IMR-90 (cell line): ENCODE measurements around the gene RBFOX2. TPM values are rescaled to one million over a fixed set of nuclear protein-coding genes. Genes with fewer than 3 reads are reported as not detected.

Source experiments
- ATAC-seq: fragments of 200-7000 bp; cut with Tn5 transposase; 2 replicates; pipeline ENCODE4 v1.9.1; 2020; ENCODE audit warnings: low read depth, mild to moderate bottlenecking, moderate library complexity
- BruUV-seq: library from RNA; stranded (reverse); fragments of 400-500 nt; replicated peaks from 2 replicates; lab custom pipeline; 2021; lab: Mats Ljungman, UMichigan
- CTCF ChIA-PET: fragments of 300-600 bp; formaldehyde crosslinking; extraction: SDS; loops from one replicate; lab custom pipeline; 2021; ENCODE audit warnings: antibody characterized with exemption; lab: Yijun Ruan, JAX
- POLR2A ChIA-PET: fragments of 300-600 bp; sonication (Branson Sonifier 250); formaldehyde crosslinking; loops from one replicate; lab custom pipeline; 2022; ENCODE audit warnings: antibody characterized with exemption; ENCODE audit not compliant: unreplicated experiment; lab: Charles Lee
- DNase-seq: peaks from one replicate; pipeline ENCODE4 v3.0.0; 2013
- H2AFZ ChIP-seq: replicated peaks from 2 replicates; pipeline ENCODE3; 2013; ENCODE audit warnings: low read length, mild to moderate bottlenecking; ENCODE audit not compliant: poor library complexity
- H2AK5ac ChIP-seq: 2 replicates; pipeline ENCODE4 v1.6.1; 2013; ENCODE audit warnings: low read depth, low read length, inconsistent platforms
- H2AK9ac ChIP-seq: replicated peaks from 2 replicates; pipeline ENCODE3; 2013; ENCODE audit warnings: mild to moderate bottlenecking, low read depth, low read length, moderate library complexity; ENCODE audit not compliant: poor library complexity
- H2BK120ac ChIP-seq: 2 replicates; pipeline ENCODE4 v1.6.1; 2013; ENCODE audit warnings: low read depth, low read length, inconsistent platforms
- H2BK15ac ChIP-seq: 3 replicates; pipeline ENCODE4 v1.6.1; 2013; ENCODE audit warnings: low read depth, low read length, inconsistent platforms
- H2BK20ac ChIP-seq: 2 replicates; pipeline ENCODE4 v1.6.1; 2013; ENCODE audit warnings: low read depth, mild to moderate bottlenecking, inconsistent platforms, low read length, moderate library complexity
- H2BK5ac ChIP-seq: 2 replicates; pipeline ENCODE4 v1.6.1; 2013; ENCODE audit warnings: mild to moderate bottlenecking, low read depth, low read length, inconsistent platforms; ENCODE audit not compliant: poor library complexity, severe bottlenecking
- H3K14ac ChIP-seq: replicated peaks from 2 replicates; pipeline ENCODE4 v1.6.1; 2013; ENCODE audit warnings: low read depth, low read length, inconsistent platforms
- H3K18ac ChIP-seq: 2 replicates; pipeline ENCODE4 v1.6.1; 2013; ENCODE audit warnings: low read depth, low read length, control low read depth
- H3K23ac ChIP-seq: 2 replicates; pipeline ENCODE4 v1.6.1; 2013; ENCODE audit warnings: low read depth, low read length, inconsistent platforms
- H3K27ac ChIP-seq: 2 replicates; pipeline ENCODE4 v1.5.1; 2013; ENCODE audit warnings: mild to moderate bottlenecking, control low read depth, low read length; ENCODE audit not compliant: insufficient read depth
- H3K27me3 ChIP-seq: 2 replicates; pipeline ENCODE4 v1.6.1; 2013; ENCODE audit warnings: low read length; ENCODE audit not compliant: control insufficient read depth, insufficient read depth
- H3K36me3 ChIP-seq: 2 replicates; pipeline ENCODE4 v1.6.1; 2013; ENCODE audit warnings: low read length, mixed read lengths; ENCODE audit not compliant: control insufficient read depth, insufficient read depth
- H3K4ac ChIP-seq: 2 replicates; pipeline ENCODE4 v1.6.1; 2013; ENCODE audit warnings: low read depth, low read length, inconsistent platforms
- H3K4me1 ChIP-seq: 2 replicates; pipeline ENCODE4 v1.6.1; 2013; ENCODE audit warnings: low read length, mixed read lengths; ENCODE audit not compliant: control insufficient read depth, insufficient read depth
- H3K4me2 ChIP-seq: 2 replicates; pipeline ENCODE4 v1.6.1; 2013; ENCODE audit warnings: low read depth, mild to moderate bottlenecking, control low read depth, low read length, moderate library complexity
- H3K4me3 ChIP-seq: 2 replicates; pipeline ENCODE4 v1.5.1; 2013; ENCODE audit warnings: low read depth, mild to moderate bottlenecking, control low read depth, low read length, moderate library complexity; ENCODE audit not compliant: insufficient read depth
- H3K56ac ChIP-seq: 2 replicates; pipeline ENCODE4 v1.6.1; 2013; ENCODE audit warnings: low read length, inconsistent platforms; ENCODE audit not compliant: insufficient read depth; ENCODE audit errors: extremely low read depth
- H3K79me1 ChIP-seq, 2 experiments: 2 replicates each; pipeline ENCODE4 v1.6.1; 2013; ENCODE audit warnings: low read length in 2 of 2, inconsistent platforms in 1 of 2, low read depth in 1 of 2
- H3K9ac ChIP-seq: 2 replicates; pipeline ENCODE4 v1.6.1; 2013; ENCODE audit warnings: low read depth, low read length, control low read depth
- H3K9me1 ChIP-seq: 2 replicates; pipeline ENCODE4 v1.6.1; 2013; ENCODE audit warnings: low read length, inconsistent platforms; ENCODE audit not compliant: insufficient read depth
- H3K9me3 ChIP-seq: 2 replicates; pipeline ENCODE4 v1.6.1; 2013; ENCODE audit warnings: low read length; ENCODE audit not compliant: control insufficient read depth, insufficient read depth
- H4K20me1 ChIP-seq: 2 replicates; pipeline ENCODE4 v1.6.1; 2013; ENCODE audit warnings: low read length, inconsistent platforms; ENCODE audit not compliant: insufficient read depth
- H4K5ac ChIP-seq: 2 replicates; pipeline ENCODE4 v1.6.1; 2013; ENCODE audit warnings: mild to moderate bottlenecking, low read depth, low read length, control low read depth
- H4K8ac ChIP-seq, 2 experiments: 2 replicates each; pipeline ENCODE4 v1.6.1; 2013; ENCODE audit warnings: low read depth in 2 of 2, low read length in 2 of 2, control low read depth in 1 of 2, inconsistent platforms in 1 of 2
- H4K91ac ChIP-seq: 2 replicates; pipeline ENCODE4 v1.6.1; 2013; ENCODE audit warnings: low read depth, low read length, inconsistent platforms; ENCODE audit not compliant: insufficient read depth
- BHLHE40 ChIP-seq: fragments of 150-350 bp; IDR thresholded peaks from 2 replicates; pipeline ENCODE4 v1.6.1; 2016; ENCODE audit warnings: mild to moderate bottlenecking, low read depth, low read length
- CEBPB ChIP-seq: IDR thresholded peaks from 2 replicates; pipeline ENCODE4 v1.6.1; 2012; ENCODE audit warnings: low read depth, low read length, improper control_type of control experiment
- CHD1 ChIP-seq: IDR thresholded peaks from 2 replicates; pipeline ENCODE4 v1.6.1; 2012; ENCODE audit warnings: low read depth, low read length, improper control_type of control experiment
- CTCF ChIP-seq: conservative IDR thresholded peaks from 2 replicates; pipeline ENCODE4 v1.5.1; 2012; ENCODE audit warnings: mild to moderate bottlenecking, low read depth, low read length, improper control_type of control experiment
- ELK1 ChIP-seq: fragments of 150-350 bp; IDR thresholded peaks from 2 replicates; pipeline ENCODE4 v1.6.1; 2016; ENCODE audit warnings: low read depth, mild to moderate bottlenecking, low read length, moderate library complexity, borderline replicate concordance
- FOS ChIP-seq: fragments of 150-350 bp; IDR thresholded peaks from 2 replicates; pipeline ENCODE4 v1.6.1; 2016; ENCODE audit warnings: low read depth, low read length
- MAFK ChIP-seq: IDR thresholded peaks from 2 replicates; pipeline ENCODE4 v1.6.1; 2012; ENCODE audit warnings: low read depth, low read length, improper control_type of control experiment
- MAZ ChIP-seq: IDR thresholded peaks from 2 replicates; pipeline ENCODE4 v1.6.1; 2012; ENCODE audit warnings: low read depth, mild to moderate bottlenecking, low read length, improper control_type of control experiment, moderate library complexity, borderline replicate concordance
- MXI1 ChIP-seq: IDR thresholded peaks from 2 replicates; pipeline ENCODE4 v1.6.1; 2012; ENCODE audit warnings: low read depth, mild to moderate bottlenecking, low read length, moderate library complexity, borderline replicate concordance
- NFE2L2 ChIP-seq: fragments of 150-350 bp; IDR thresholded peaks from 2 replicates; pipeline ENCODE4 v1.6.1; 2016; ENCODE audit warnings: low read depth, mild to moderate bottlenecking, low read length
- POLR2A ChIP-seq: IDR thresholded peaks from 2 replicates; pipeline ENCODE4 v1.6.1; 2012; ENCODE audit warnings: mild to moderate bottlenecking, low read depth, low read length
- RAD21 ChIP-seq: IDR thresholded peaks from 2 replicates; pipeline ENCODE4 v1.6.1; 2012; ENCODE audit warnings: low read length, improper control_type of control experiment
- RCOR1 ChIP-seq: IDR thresholded peaks from 2 replicates; pipeline ENCODE4 v1.6.1; 2012; ENCODE audit warnings: mild to moderate bottlenecking, low read length, improper control_type of control experiment; ENCODE audit not compliant: insufficient replicate concordance
- RFX5 ChIP-seq: IDR thresholded peaks from 2 replicates; pipeline ENCODE4 v1.8.0; 2012; ENCODE audit warnings: low read depth, mild to moderate bottlenecking, low read length, moderate library complexity
- SMC3 ChIP-seq: fragments of 150-350 bp; IDR thresholded peaks from 2 replicates; pipeline ENCODE4 v1.6.1; 2016; ENCODE audit warnings: low read depth, mild to moderate bottlenecking, antibody characterized with exemption, low read length, moderate library complexity
- USF2 ChIP-seq: fragments of 150-350 bp; IDR thresholded peaks from 2 replicates; pipeline ENCODE4 v1.6.1; 2017; ENCODE audit warnings: mild to moderate bottlenecking, antibody characterized with exemption, low read length, low read depth
- dilution Hi-C: fragments of 300-500 bp; cut with HindIII; formaldehyde crosslinking; loops from one replicate; pipeline ENCODE4 v1.14.3; 2018; ENCODE audit warnings: low sequenced_read_pairs; ENCODE audit not compliant: unreplicated experiment
- in situ Hi-C: fragments of 300-500 bp; cut with MboI; formaldehyde crosslinking; loops from 3 replicates; pipeline ENCODE4 v1.14.3; 2019; ENCODE audit warnings: low sequenced_read_pairs, inconsistent platforms, mixed read lengths
- intact Hi-C: fragments of 100-400 bp; cut with micrococcal nuclease; formaldehyde crosslinking; loops from 2 replicates; pipeline ENCODE4 v1.10.0; 2022
- polyA plus RNA-seq, 3 experiments: library from polyadenylated mRNA; depleted of rRNA; stranded (reverse); fragments of >200 nt; gene quantifications; 2 replicates each; pipeline ENCODE4 v1.2.3, GENCODE V29; 2012; ENCODE audit warnings: low replicate concordance in 1 of 3
- total RNA-seq: library from RNA; depleted of rRNA; stranded (reverse); fragments of >200 nt; gene quantifications from 2 replicates; pipeline ENCODE4 v1.2.3, GENCODE V29; 2012

Gene RBFOX2
- total and polyA plus RNA-seq, 2 of the 4 experiments (the other 2 are of a cell fraction): 146 to 178 TPM

- CTCF ChIA-PET: no interaction called here
Measured at GRCh38 chr22:35864545-35865165, 164.0 kb downstream of the RBFOX2 start.

More at GRCh38 chr22:35864545-35865165, 164.0 kb downstream of the RBFOX2 start:
- Histone ChIP-seq H3K9me1 (peaks cover 11% of the 10 kb centered on the region), H3K9ac (no peak overlapping the region), H3K4me1 (peaks cover 4% of the 10 kb centered on the region), H2BK120ac (no peak overlapping the region), H3K27ac (no peak overlapping the region), H3K79me1 (peaks cover 50 to 72% of the 10 kb centered on the region in 2 experiments), H2BK5ac (no peak overlapping the region), H2AFZ (no peak overlapping the region), H4K20me1 (peaks cover 47% of the 10 kb centered on the region; the same call in 1 of the 2 replicates), H3K14ac (no peak overlapping the region), H3K4me2 (no peak overlapping the region), H4K91ac (no peak overlapping the region), H4K8ac (no peak overlapping the region), H3K9me3 (no peaks in the 10 kb centered on the region), H2AK5ac (no peak overlapping the region), H3K4me3 (no peak overlapping the region), H2BK20ac (no peak overlapping the region), H3K18ac (no peak overlapping the region), H3K56ac (no peak overlapping the region), H4K5ac (no peak overlapping the region), H2AK9ac (no peak overlapping the region), H3K27me3 (no peaks in the 10 kb centered on the region), H3K23ac (no peak overlapping the region), H3K36me3 (no peaks in the 10 kb centered on the region), H2BK15ac (no peak overlapping the region), H3K4ac (no peak overlapping the region)
- intact Hi-C loops: loop anchor here (5.0 kb wide), 1 partner anchor 38 kb away; no protein-coding TSS in a partner anchor
- BruUV-seq: no TSS peak
- no peak for TF ChIP-seq CTCF
- TF ChIP-seq MXI1: no peak
- TF ChIP-seq BHLHE40: no peak
- no peak for TF ChIP-seq POLR2A
- no peak for TF ChIP-seq RCOR1
- no peak for TF ChIP-seq SMC3
- no peak for TF ChIP-seq USF2
- no peak for TF ChIP-seq RFX5
- no peak for TF ChIP-seq FOS
- TF ChIP-seq NFE2L2: no peak
- no peak for TF ChIP-seq CEBPB
- TF ChIP-seq CHD1: no peak
- no peak for TF ChIP-seq ELK1
- TF ChIP-seq MAFK: no peak
- no peak for TF ChIP-seq RAD21
- TF ChIP-seq MAZ: no peak
- POLR2A ChIA-PET: no interaction called here
- DNase-seq (peak; percentile 25), ATAC-seq (peak; percentile 41; the same call in 1 of the 2 replicates)
- in situ Hi-C loops: no loop called here
- dilution Hi-C loops: no loop called here
